Endothelial cell of umbilical vein (primary cell): ENCODE data around the gene SLC35A4. TPM values are rescaled to one million over a fixed set of nuclear protein-coding genes. Genes with fewer than 3 reads are reported as not detected.

Source experiments
- BruUV-seq: library from RNA; stranded (reverse); fragments of 400-500 nt; replicated peaks from 2 replicates; lab custom pipeline; 2021; lab: Mats Ljungman, UMichigan
- CTCF ChIA-PET: fragments of 300-600, 350-600 bp; sonication (Branson Sonifier 250); formaldehyde crosslinking; loops from one replicate; lab custom pipeline; 2021; ENCODE audit warnings: antibody characterized with exemption, inconsistent platforms; lab: Charles Lee
- POLR2A ChIA-PET: fragments of 300-600, 350-600 bp; sonication (Branson Sonifier 250); formaldehyde crosslinking; loops from one replicate; lab custom pipeline; 2021; ENCODE audit warnings: antibody characterized with exemption, inconsistent platforms; lab: Charles Lee
- DNase-seq: peaks from one replicate; pipeline ENCODE4 v3.0.0-alpha.2; 2011; ENCODE audit warnings: low read depth, low spot score
- FAIRE-seq: peaks from 2 replicates; lab custom pipeline; 2011; peaks lifted over from hg19 to GRCh38; lab: Jason Lieb, UNC
- H2AFZ ChIP-seq: 2 replicates; pipeline ENCODE4 v1.6.0; 2012; ENCODE audit warnings: low read depth, low read length, control low read depth, inconsistent platforms
- H3K27ac ChIP-seq: 2 replicates; pipeline ENCODE4 v1.5.1; 2011; ENCODE audit warnings: low read depth, mild to moderate bottlenecking, control low read depth, low read length, moderate library complexity; ENCODE audit not compliant: insufficient read depth
- H3K27me3 ChIP-seq, 2 experiments: 2 replicates each; pipeline versions ENCODE4 v1.6.0 to v1.6.1; 2011; ENCODE audit warnings: low read length in 2 of 2, mixed read lengths in 1 of 2; ENCODE audit not compliant: control insufficient read depth in 2 of 2, insufficient read depth in 2 of 2
- H3K36me3 ChIP-seq, 2 experiments: 2 replicates in 1 of 2; 3 replicates in 1 of 2; pipeline ENCODE4 v1.5.1; 2011; ENCODE audit warnings: low read length in 2 of 2, mild to moderate bottlenecking in 1 of 2, moderate library complexity in 1 of 2; ENCODE audit not compliant: control insufficient read depth in 2 of 2, insufficient read depth in 2 of 2; ENCODE audit errors: extremely low read depth in 1 of 2
- H3K4me1 ChIP-seq: 3 replicates; pipeline ENCODE4 v1.5.1; 2011; ENCODE audit warnings: mild to moderate bottlenecking, low read length; ENCODE audit not compliant: control insufficient read depth, insufficient read depth; ENCODE audit errors: extremely low read depth
- H3K4me2 ChIP-seq: 2 replicates; pipeline ENCODE4 v1.6.1; 2011; ENCODE audit warnings: low read length, control low read depth, mixed read lengths; ENCODE audit not compliant: insufficient read depth
- H3K4me3 ChIP-seq, 3 experiments: fragments of 200-600 bp in 1 of 3; sonication (generic), shearing (Covaris generic) in 1 of 3; replicated peaks in 1 of 3; 2 replicates each; pipeline ENCODE4 v1.5.1; 2011 to 2016; ENCODE audit warnings: control low read depth in 3 of 3, low read length in 3 of 3, mild to moderate bottlenecking in 2 of 3, inconsistent platforms in 1 of 3, low read depth in 1 of 3, moderate library complexity in 1 of 3; ENCODE audit not compliant: insufficient read depth in 1 of 3
- H3K79me2 ChIP-seq: 2 replicates; pipeline ENCODE4 v1.6.0; 2012; ENCODE audit warnings: low read length, inconsistent platforms; ENCODE audit not compliant: control insufficient read depth, insufficient read depth
- H3K9ac ChIP-seq: replicated peaks from 2 replicates; pipeline ENCODE3; 2011; ENCODE audit warnings: low read length, control low read depth; ENCODE audit not compliant: insufficient read depth; ENCODE audit errors: extremely low read depth
- H3K9me1 ChIP-seq: replicated peaks from 3 replicates; pipeline ENCODE4 v1.6.0; 2011; ENCODE audit warnings: mild to moderate bottlenecking, low read length; ENCODE audit not compliant: control insufficient read depth, insufficient read depth; ENCODE audit errors: extremely low read depth
- H3K9me3 ChIP-seq: replicated peaks from 2 replicates; pipeline ENCODE4 v1.5.1; 2012; ENCODE audit warnings: low read length, inconsistent platforms; ENCODE audit not compliant: control insufficient read depth, insufficient read depth
- H4K20me1 ChIP-seq: replicated peaks from 2 replicates; pipeline ENCODE3; 2011; ENCODE audit warnings: mild to moderate bottlenecking, low read length; ENCODE audit not compliant: control insufficient read depth, insufficient read depth; ENCODE audit errors: extremely low read depth
- CTCF ChIP-seq, 2 donors: IDR thresholded peaks; 1 replicate in 1 of 2; 2 replicates in 1 of 2; pipeline ENCODE4 v1.5.1; 2011; ENCODE audit warnings: low read length in 2 of 2, mild to moderate bottlenecking in 2 of 2, moderate library complexity in 2 of 2, control low read depth in 1 of 2, inconsistent platforms in 1 of 2, low read depth in 1 of 2; ENCODE audit not compliant: insufficient read depth in 1 of 2; ENCODE audit errors: extremely low read depth in 1 of 2
- EZH2 ChIP-seq: IDR thresholded peaks from 2 replicates; pipeline ENCODE4 v1.6.1; 2012; ENCODE audit warnings: borderline replicate concordance, low read depth, mild to moderate bottlenecking, moderate library complexity, low read length, inconsistent platforms; ENCODE audit not compliant: severe bottlenecking
- FOS ChIP-seq: IDR thresholded peaks from 2 replicates; pipeline ENCODE4 v1.6.1; 2011; ENCODE audit warnings: mild to moderate bottlenecking, low read length, moderate library complexity, borderline replicate concordance; ENCODE audit not compliant: insufficient read depth
- GATA2 ChIP-seq: IDR thresholded peaks from 2 replicates; pipeline ENCODE4 v1.7.0; 2011; ENCODE audit warnings: low read depth, mild to moderate bottlenecking, moderate library complexity, mixed read lengths, low read length; ENCODE audit not compliant: insufficient read length, insufficient read depth
- JUN ChIP-seq: IDR thresholded peaks from 2 replicates; pipeline ENCODE4 v1.6.1; 2011; ENCODE audit warnings: borderline replicate concordance, low read depth; ENCODE audit not compliant: insufficient read length, insufficient read depth
- MAX ChIP-seq: IDR thresholded peaks from 2 replicates; pipeline ENCODE4 v1.6.1; 2011; ENCODE audit not compliant: insufficient read depth, insufficient read length
- MYC ChIP-seq: IDR thresholded peaks from one replicate; pipeline ENCODE4 v1.6.1; 2011; ENCODE audit warnings: mild to moderate bottlenecking, low read depth, low read length
- POLR2A ChIP-seq: IDR thresholded peaks from 2 replicates; pipeline ENCODE4 v1.6.1; 2012; ENCODE audit warnings: low read depth, mild to moderate bottlenecking, control low read depth, low read length
- POLR2AphosphoS5 ChIP-seq: IDR thresholded peaks from 2 replicates; pipeline ENCODE4 v1.6.1; 2012; ENCODE audit warnings: low read depth, mild to moderate bottlenecking, control low read depth, low read length, moderate library complexity; ENCODE audit not compliant: insufficient read depth
- dilution Hi-C: fragments of 300-500 bp; cut with MboI; formaldehyde crosslinking; loops from one replicate; pipeline ENCODE4 v1.15.0; 2019; ENCODE audit warnings: low sequenced_read_pairs; ENCODE audit not compliant: extremely low pct_ligation_motif_present
- intact Hi-C: fragments of 100-400 bp; cut with micrococcal nuclease; formaldehyde crosslinking; loops from one replicate; pipeline ENCODE4 v1.10.0; 2022
- polyA plus RNA-seq, 4 experiments: library from polyadenylated mRNA; depleted of rRNA in 3 of 4; stranded (reverse) in 3 of 4; unstranded in 1 of 4; fragments of >200 nt; gene quantifications; 2 replicates each; pipeline versions ENCODE4 v1.2.1 to v1.2.3, GENCODE V29; 2011 to 2012; ENCODE audit warnings: missing spikeins in 1 of 4
- total RNA-seq: library from RNA; stranded (reverse); gene quantifications from 2 replicates; pipeline ENCODE4 v1.2.3, GENCODE V29; 2021

Gene SLC35A4
- total and polyA plus RNA-seq, 2 donors (not counting 3 experiments of a cell fraction or from before 2014, with no cell fraction given) = 65.6 to 118 TPM

- no TSS peak for BruUV-seq
- POLR2A ChIA-PET = no interaction called here
- TF ChIP-seq MYC (no peak), FOS (peak; percentile 9)
- Histone ChIP-seq H3K27me3 (no peaks in the 10 kb centered on the region), H3K9me3 (no peaks in the 10 kb centered on the region), H4K20me1 (no peaks in the 10 kb centered on the region), H3K27ac (no peak overlapping the region), H3K4me3 (no peak overlapping the region), H3K36me3 (peaks cover 10 to 11% of the 10 kb centered on the region in 2 experiments), H3K79me2 (peaks cover 37% of the 10 kb centered on the region), H3K4me1 (peaks cover 26% of the 10 kb centered on the region), H3K9me1 (no peaks in the 10 kb centered on the region), H2AFZ (no peak overlapping the region), H3K4me2 (no peak overlapping the region), H3K9ac (no peak overlapping the region)
- dilution Hi-C loops = no loop called here
- CTCF ChIA-PET = interaction anchor here (1.4 kb wide), 1 partner anchor 94 kb away, joined by 6 read pairs; the partner anchor contains the start of genes IK and NDUFA2
- peak; percentile 25 for DNase-seq
- intact Hi-C loops = no loop called here
- FAIRE-seq = no peak
Observed at GRCh38 chr5:140553657-140554056, 11.0 kb upstream of the SLC35A4 start.

GRCh38 chr5:140554454-140554853 is 10.2 kb upstream of the SLC35A4 start:
- dilution Hi-C loops (no loop called here), intact Hi-C loops (no loop called here)
- peaks cover 37% of the 10 kb centered on the region for H3K79me2 ChIP-seq
- H3K27me3 ChIP-seq = no peaks in the 10 kb centered on the region
- FAIRE-seq = no peak
- ChIA-PET POLR2A (interaction anchor here (0.5 kb wide), 1 partner anchor 135 kb away, joined by 5 read pairs; no protein-coding TSS in a partner anchor), CTCF (interaction anchor here (1.0 kb wide), 1 partner anchor 191 kb away, joined by 3 read pairs; no protein-coding TSS in a partner anchor)
- H3K4me1 ChIP-seq = peaks cover 19% of the 10 kb centered on the region
- BruUV-seq = no TSS peak
- peaks cover 10 to 11% of the 10 kb centered on the region in 2 experiments for H3K36me3 ChIP-seq
- H2AFZ ChIP-seq = no peak overlapping the region
- no peaks in the 10 kb centered on the region for H3K9me3 ChIP-seq
- H3K4me3 ChIP-seq = no peak overlapping the region
- TF ChIP-seq POLR2A = no peak
- no peak for TF ChIP-seq EZH2
- TF ChIP-seq MAX = no peak
- TF ChIP-seq JUN = no peak
- TF ChIP-seq CTCF (IDR thresholded peaks at IDR 0.05; ENCODE audit: extremely low read depth in 1 of 2, insufficient read depth in 1 of 2, low read depth in 1 of 2, low read length in 2 of 2) = no peak
- TF ChIP-seq POLR2AphosphoS5 = no peak
- TF ChIP-seq MYC = no peak
- no peak for TF ChIP-seq GATA2
- no peak for TF ChIP-seq FOS
- H4K20me1 ChIP-seq = no peaks in the 10 kb centered on the region
- H3K9me1 ChIP-seq = no peaks in the 10 kb centered on the region
- no peak overlapping the region for H3K27ac ChIP-seq
- H3K4me2 ChIP-seq = no peak overlapping the region
- DNase-seq = no peak
- no peak overlapping the region for H3K9ac ChIP-seq
